Urinary bladder (tissue), 4 donors: ENCODE data around the gene EFCAB8. TPM values are rescaled to one million over a fixed set of nuclear protein-coding genes. Genes with fewer than 3 reads are reported as not detected.
A peak's percentile ranks its signal among the peaks of the same experiment; 100 is the strongest.

Experiments used
- DNase-seq: peaks from one replicate; pipeline ENCODE4 v3.0.0-alpha.2; 2015; ENCODE audit errors: extremely low spot score
- H3K27ac ChIP-seq: one replicate; pipeline ENCODE4 v1.5.1; 2013; ENCODE audit warnings: low read depth, mild to moderate bottlenecking, moderate library complexity
- H3K36me3 ChIP-seq: one replicate; pipeline ENCODE4 v1.6.1; 2013; ENCODE audit warnings: mild to moderate bottlenecking, moderate library complexity; ENCODE audit not compliant: insufficient read depth
- H3K4me1 ChIP-seq: one replicate; pipeline ENCODE4 v1.6.1; 2013; ENCODE audit warnings: mild to moderate bottlenecking, moderate library complexity; ENCODE audit not compliant: insufficient read depth
- H3K4me3 ChIP-seq: one replicate; pipeline ENCODE4 v1.5.1; 2013; ENCODE audit warnings: low read depth, low read length
- WGBS: extraction: QIAGEN DNeasy Blood & Tissue Kit; methylation state at CpG from one replicate; pipeline ENCODE4 v1.1.7; 2013; 5-methylcytosine and 5-hydroxymethylcytosine counted together
- polyA plus RNA-seq: library from polyadenylated mRNA; stranded (reverse); fragments of 200-250 nt; gene quantifications from one replicate; pipeline ENCODE4 v1.2.3, GENCODE V29; 2013
- total RNA-seq: library from RNA; depleted of rRNA; stranded (reverse); fragments of >200 nt; gene quantifications from one replicate; pipeline ENCODE4 v1.2.3, GENCODE V29; 2014
- donor health status: healthy with polysubstance abuse.
- donor health status: healthy.

The EFCAB8 gene, protein sequence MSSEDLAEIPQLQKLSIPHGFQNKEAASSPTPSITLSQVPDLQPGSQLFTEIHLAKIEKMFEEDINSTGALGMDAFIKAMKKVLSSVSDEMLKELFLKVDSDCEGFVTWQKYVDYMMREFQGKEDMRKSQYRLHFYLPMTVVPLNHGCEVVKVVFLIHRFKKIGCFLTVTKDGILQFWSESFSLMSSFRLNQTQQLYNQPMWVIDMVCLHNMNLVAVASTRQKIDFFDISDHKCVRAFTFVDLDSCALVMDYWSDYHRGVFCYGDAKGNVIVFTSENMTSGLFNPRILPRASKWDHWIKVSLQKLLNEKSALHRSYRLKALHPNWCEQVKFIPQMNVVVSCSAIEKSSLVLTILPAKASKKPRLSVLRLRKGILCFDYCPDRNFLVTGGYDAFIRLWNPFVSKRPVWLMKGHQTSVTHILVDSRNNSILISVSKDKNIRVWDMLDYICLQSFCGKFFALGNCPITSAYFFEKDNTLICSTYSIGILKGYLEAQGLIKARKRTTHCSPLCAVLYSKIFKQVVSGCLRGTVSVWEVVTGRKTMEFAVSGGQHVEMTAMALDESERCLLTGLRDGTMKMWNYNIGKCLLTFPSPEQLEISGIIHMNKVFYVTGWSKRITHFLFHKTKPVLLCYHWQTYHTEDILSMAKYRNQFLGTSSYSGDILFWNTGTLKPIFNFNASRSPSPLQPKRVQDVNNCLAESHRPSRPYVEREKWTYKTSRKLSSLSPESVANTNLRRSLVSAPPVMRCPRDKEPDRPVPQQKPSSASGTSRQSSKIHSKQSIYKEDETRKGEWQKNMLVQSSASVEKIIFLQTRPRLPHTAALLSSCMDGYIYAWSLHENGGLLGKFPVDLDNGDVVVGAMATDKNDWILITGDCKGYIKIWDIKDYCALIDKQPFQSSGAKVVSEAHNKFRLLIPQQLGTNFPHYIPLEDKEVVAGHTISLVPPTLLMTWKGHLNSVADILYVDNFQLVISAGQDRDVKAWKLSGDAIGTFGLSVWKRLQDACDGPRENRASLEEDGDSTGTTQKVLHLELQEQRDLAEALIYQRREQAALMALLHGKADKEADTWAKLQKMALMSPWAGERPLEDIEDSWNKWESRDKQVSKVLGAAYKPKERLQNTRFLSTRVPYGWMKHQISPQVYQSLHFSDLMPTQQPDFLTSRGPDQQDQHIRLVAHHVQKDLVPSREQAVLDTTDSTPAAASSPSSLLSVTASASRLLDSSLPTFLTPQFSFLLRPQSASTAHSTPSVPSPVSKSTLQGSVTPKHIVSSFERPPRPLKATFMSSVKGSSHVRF
- total RNA-seq: 0.95 TPM
- polyA plus RNA-seq: 0.11 TPM

DNA sequence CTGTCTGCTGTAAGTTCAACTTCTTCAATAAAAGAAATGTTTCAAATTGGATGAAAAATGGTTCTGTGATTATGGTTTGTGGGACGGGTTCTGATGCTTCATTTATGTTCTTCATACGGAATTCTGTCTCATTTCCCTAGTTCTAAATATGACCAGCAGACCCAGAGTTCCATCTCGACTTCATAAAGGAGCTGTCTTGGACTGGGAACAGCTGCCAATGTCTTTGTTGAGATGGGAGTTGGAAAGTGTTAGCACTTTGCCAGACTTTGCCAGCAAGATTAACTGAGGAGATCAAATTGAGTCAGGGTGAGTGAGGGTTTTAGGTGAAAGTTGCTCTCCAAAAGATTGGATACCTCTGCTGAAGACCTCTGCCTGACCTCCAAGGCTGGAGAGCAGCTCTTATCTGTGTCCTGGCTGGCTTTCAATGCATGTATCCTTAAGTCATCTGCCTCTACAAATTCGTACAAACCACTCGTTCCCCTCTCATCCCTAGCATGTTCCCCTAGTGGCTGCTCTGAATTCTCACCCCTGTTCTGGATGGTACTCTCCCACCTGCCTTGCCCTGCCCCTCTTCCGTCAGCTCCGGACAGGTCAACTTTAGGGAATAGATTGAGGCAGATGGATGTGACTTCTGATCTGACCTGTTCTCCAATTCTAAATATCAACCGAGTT, at the start of gene EFCAB8:
EFCAB8 (plus strand) TSS at position 223 of the 672 bp plus-strand sequence. CDS start 4,870 bp downstream, outside the sequence.
- no peak within 1 kb of the TSS for H3K4me3 ChIP-seq
- DNase-seq: no peak
- no peaks in the 10 kb centered on the region for H3K4me1 ChIP-seq
- WGBS: 62% methylated on average over 8 of the region's 8 CpGs
- H3K36me3 ChIP-seq: no peaks in the 10 kb centered on the region
- H3K27ac ChIP-seq: no peak within 1 kb of the TSS

- no peaks in the 10 kb centered on the region for H3K4me1 ChIP-seq
- no peak overlapping the region for H3K4me3 ChIP-seq
- 92% methylated on average over 4 of the region's 4 CpGs for WGBS
- no peaks in the 10 kb centered on the region for H3K36me3 ChIP-seq
- H3K27ac ChIP-seq: no peak overlapping the region
- DNase-seq: no peak
These were observed 48.8 kb upstream of the EFCAB8 start for GRCh38 chr20:32809907-32810306.

- WGBS: 77% methylated on average over 5 of the region's 5 CpGs
- no peaks in the 10 kb centered on the region for H3K36me3 ChIP-seq
- H3K4me1 ChIP-seq: no peaks in the 10 kb centered on the region
- no peak overlapping the region for H3K4me3 ChIP-seq
- no peak overlapping the region for H3K27ac ChIP-seq
- DNase-seq: no peak
These were observed 47.8 kb upstream of the EFCAB8 start for GRCh38 chr20:32810941-32811340.

DNA sequence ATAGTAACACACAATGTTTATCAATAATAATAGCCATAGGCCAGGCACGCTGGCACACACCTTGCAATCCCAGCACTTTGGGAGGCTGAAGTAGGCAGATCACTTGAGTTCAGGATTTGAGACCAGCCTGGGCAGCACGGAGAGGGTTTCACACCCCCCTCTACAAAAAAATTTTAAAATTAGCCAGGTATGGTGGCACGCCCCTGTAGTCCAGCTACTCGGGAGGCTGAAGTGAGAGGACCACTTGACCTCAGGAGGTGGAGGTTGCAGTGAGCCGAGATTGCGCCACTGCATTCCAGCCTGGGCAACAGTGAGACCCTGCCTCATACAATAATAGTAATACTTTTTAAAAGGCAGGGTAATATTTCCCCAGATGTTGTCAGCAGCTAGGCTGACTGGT, 46.8 kb upstream of the EFCAB8 start:
- 88% methylated on average over 6 of the region's 6 CpGs for WGBS
- DNase-seq: no peak

GRCh38 chr20:32819992-32820697, 38.6 kb upstream of the EFCAB8 start:
- H3K27ac ChIP-seq: peak overlapping the region; percentile 97
- H3K4me3 ChIP-seq: peak overlapping the region; percentile 90
- under 1% methylated on average over 58 of the region's 58 CpGs for WGBS
- no peaks in the 10 kb centered on the region for H3K36me3 ChIP-seq
- no peaks in the 10 kb centered on the region for H3K4me1 ChIP-seq
- DNase-seq: peak; percentile 29

More for the DNA sequence above, 46.8 kb upstream of the EFCAB8 start:
- no peaks in the 10 kb centered on the region for H3K4me1 ChIP-seq
- H3K4me3 ChIP-seq: no peak overlapping the region
- H3K27ac ChIP-seq: no peak overlapping the region
- H3K36me3 ChIP-seq: no peaks in the 10 kb centered on the region

GRCh38 chr20:32820698-32821377, 37.9 kb upstream of the EFCAB8 start:
- H3K27ac ChIP-seq: peak overlapping the region; percentile 97
- 75% methylated on average over 25 of the region's 25 CpGs for WGBS
- no peaks in the 10 kb centered on the region for H3K4me1 ChIP-seq
- H3K4me3 ChIP-seq: peak overlapping the region; percentile 90
- DNase-seq: no peak
- H3K36me3 ChIP-seq: no peaks in the 10 kb centered on the region

- Histone ChIP-seq H3K4me1 (no peaks in the 10 kb centered on the region), H3K27ac (peak overlapping the region; percentile 7), H3K4me3 (no peak overlapping the region), H3K36me3 (no peaks in the 10 kb centered on the region)
- WGBS: 61% methylated on average over 5 of the region's 5 CpGs
- DNase-seq: no peak
These were observed 36.5 kb upstream of the EFCAB8 start for GRCh38 chr20:32822225-32822624.

- no peaks in the 10 kb centered on the region for H3K36me3 ChIP-seq
- DNase-seq: no peak
- 48% methylated on average over 3 of the region's 3 CpGs for WGBS
- no peak overlapping the region for H3K27ac ChIP-seq
- peaks cover under 1% of the 10 kb centered on the region for H3K4me1 ChIP-seq
- no peak overlapping the region for H3K4me3 ChIP-seq
These were observed 35.6 kb upstream of the EFCAB8 start for GRCh38 chr20:32823078-32823477.

DNA sequence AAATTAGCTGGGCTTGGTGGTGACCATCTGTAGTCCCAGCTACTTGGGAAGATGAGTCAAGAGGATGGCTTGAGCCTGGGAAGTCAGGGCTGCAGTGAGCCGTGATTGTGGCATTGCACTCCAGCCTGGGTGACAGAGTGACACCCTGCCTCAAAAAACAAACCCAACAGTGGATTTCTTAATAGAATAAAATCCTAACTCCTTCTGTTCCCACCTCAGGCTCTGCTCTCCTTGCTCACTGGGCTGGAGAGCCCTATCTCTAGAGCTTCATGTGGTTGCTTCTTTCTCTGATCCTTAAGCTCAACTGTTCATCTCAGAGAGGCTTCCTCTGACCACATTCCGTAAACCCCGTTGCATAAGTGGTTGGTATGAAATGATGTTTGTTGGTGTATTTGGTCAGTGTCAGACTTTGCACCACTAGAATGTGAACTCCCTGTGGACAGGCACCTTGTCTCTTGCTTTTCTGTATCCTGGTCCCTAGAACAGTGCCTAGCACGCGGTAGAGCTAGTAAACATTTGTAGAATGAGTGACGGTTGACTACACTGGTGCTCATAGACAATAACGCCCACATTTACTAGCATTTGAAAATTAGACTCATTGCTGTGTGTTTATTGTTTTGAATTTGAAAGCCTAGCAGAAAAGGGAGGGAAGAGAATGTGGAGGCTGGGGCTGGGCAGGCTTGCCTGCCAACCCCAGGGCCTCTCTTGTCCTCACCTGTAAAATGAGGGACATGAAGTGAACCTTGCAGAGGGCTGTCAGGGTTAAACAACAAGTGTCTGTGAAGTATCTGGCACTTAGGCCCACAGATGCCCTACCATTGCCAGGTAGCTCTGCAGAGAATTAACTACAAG, 34.8 kb upstream of the EFCAB8 start:
- DNase-seq: no peak
- 85% methylated on average over 7 of the region's 7 CpGs for WGBS
- peaks cover 1% of the 10 kb centered on the region for H3K4me1 ChIP-seq
- H3K36me3 ChIP-seq: no peaks in the 10 kb centered on the region
- no peak overlapping the region for H3K4me3 ChIP-seq
- H3K27ac ChIP-seq: no peak overlapping the region

DNA sequence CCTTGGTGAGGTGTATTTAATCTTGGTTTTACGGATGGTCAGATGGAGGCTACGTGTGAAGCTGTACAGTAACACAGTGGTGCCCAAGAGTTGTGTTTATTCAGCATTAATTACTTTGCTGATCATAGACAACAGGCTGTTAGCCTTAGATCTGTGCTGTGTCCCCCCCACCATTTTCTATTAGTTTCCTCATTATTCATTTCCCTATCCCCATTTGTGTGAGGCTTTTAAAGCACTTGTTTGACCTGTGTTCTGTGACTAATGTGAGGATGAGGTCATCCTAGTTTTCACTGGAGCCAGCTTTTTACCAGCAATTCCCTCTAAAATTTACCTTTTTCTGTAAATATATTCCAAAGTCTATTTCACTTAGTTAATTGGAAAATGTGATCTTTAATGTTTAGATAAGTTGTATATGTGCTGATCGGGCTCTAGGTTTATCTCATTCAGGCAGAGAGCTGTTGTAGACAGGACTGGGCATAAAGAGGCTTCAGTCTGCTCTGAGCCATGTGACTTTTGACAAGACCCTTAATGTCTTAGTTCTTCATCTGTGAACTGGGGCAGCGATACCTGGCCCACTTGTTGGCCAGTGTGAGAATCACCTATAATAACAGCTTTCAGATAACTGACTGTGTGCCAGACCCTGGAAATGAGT, 30.6 kb upstream of the EFCAB8 start:
- Histone ChIP-seq H3K4me1 (peaks cover 1% of the 10 kb centered on the region), H3K4me3 (no peak overlapping the region), H3K27ac (no peak overlapping the region), H3K36me3 (peaks cover 2% of the 10 kb centered on the region)
- WGBS: 91% methylated on average over 4 of the region's 4 CpGs
- DNase-seq: no peak
